Sigmoid colon (tissue), 7 donors: ENCODE results near the gene DROSHA. TPM values are rescaled to one million over a fixed set of nuclear protein-coding genes. Genes with fewer than 3 reads are reported as not detected.
A peak's percentile ranks its signal among the peaks of the same experiment; 100 is the strongest.

Experiments used
- DNase-seq: peaks from one replicate; pipeline ENCODE4 v3.0.0-alpha.2; 2019
- H3K27ac ChIP-seq, 4 donors: fragments of 200-600 bp; sonication (generic); one replicate each; pipeline ENCODE4 v1.5.1; 2016 to 2019; ENCODE audit warnings: mild to moderate bottlenecking in 1 of 4
- H3K27me3 ChIP-seq, 3 donors: fragments of 200-600 bp; sonication (generic); one replicate each; pipeline ENCODE4 v1.5.1; 2019; ENCODE audit warnings: mild to moderate bottlenecking in 1 of 3
- H3K36me3 ChIP-seq, 4 donors: fragments of 200-600 bp; sonication (generic); one replicate each; pipeline ENCODE4 v1.5.1; 2016 to 2019
- H3K4me1 ChIP-seq, 4 donors: fragments of 200-600 bp; sonication (generic); one replicate each; pipeline ENCODE4 v1.5.1; 2017 to 2019
- H3K4me3 ChIP-seq, 4 donors: fragments of 200-600 bp; sonication (generic); one replicate each; pipeline ENCODE4 v1.5.1; 2017 to 2019; ENCODE audit warnings: mild to moderate bottlenecking in 2 of 4, moderate library complexity in 1 of 4
- H3K9me3 ChIP-seq, 4 donors: fragments of 200-600 bp in 3 of 4; sonication (generic) in 3 of 4; one replicate each; pipeline versions ENCODE4 v1.5.1 to v1.6.1; 2013 to 2019
- CTCF ChIP-seq, 4 experiments: fragments of 450-650 bp in 3 of 4; fragments of 200-600 bp in 1 of 4; IDR thresholded peaks; one replicate each; pipeline ENCODE4 v1.5.1; 2016 to 2019; ENCODE audit warnings: antibody characterized with exemption in 4 of 4, mild to moderate bottlenecking in 3 of 4, moderate library complexity in 2 of 4
- EP300 ChIP-seq, 4 donors: sonication (generic); formaldehyde crosslinking; IDR thresholded peaks; one replicate each; pipeline ENCODE4 v1.6.1; 2017; ENCODE audit warnings: antibody characterized with exemption in 4 of 4
- POLR2A ChIP-seq, 2 donors: fragments of 450-650 bp; IDR thresholded peaks; one replicate each; pipeline ENCODE4 v1.6.1; 2016; ENCODE audit warnings: antibody characterized with exemption in 2 of 2, mild to moderate bottlenecking in 2 of 2, moderate library complexity in 2 of 2
- POLR2AphosphoS5 ChIP-seq, 4 donors: sonication (generic); formaldehyde crosslinking; IDR thresholded peaks; one replicate each; pipeline ENCODE4 v1.6.1; 2017; ENCODE audit warnings: antibody characterized with exemption in 4 of 4
- WGBS, 2 donors: extraction: QIAGEN DNeasy Blood & Tissue Kit; methylation state at CpG; one replicate each; pipeline ENCODE4 v1.1.7; 2013; 5-methylcytosine and 5-hydroxymethylcytosine counted together
- intact Hi-C: fragments of 100-400 bp; cut with DNase I; formaldehyde crosslinking; loops from one replicate; pipeline ENCODE4 v1.15.1; 2023
- polyA plus RNA-seq, 3 donors: library from polyadenylated mRNA; stranded (reverse); fragments of 200-250 nt; gene quantifications; one replicate each; pipeline ENCODE4 v1.2.3, GENCODE V29; 2013
- total RNA-seq, 4 donors: library from RNA; depleted of rRNA; stranded (reverse); fragments of >200 nt; gene quantifications; one replicate each; pipeline ENCODE4 v1.1.0, GENCODE V29; 2016
- donor health status: healthy with polysubstance abuse.
- donor health status: Bipolar disorder and iron deficiency.
- donor health status: healthy.

Gene DROSHA
- total and polyA plus RNA-seq, 7 donors: 17.3 to 57.6 (median 28.6) TPM

GRCh38 chr5:31477516-31477915, 54.4 kb downstream of the DROSHA start:
- Histone ChIP-seq H3K4me1 (peaks cover 0 to 21% (median 15%) of the 10 kb centered on the region in 4 donors), H3K36me3 (peaks cover 0 to 28% (median 7%) of the 10 kb centered on the region in 4 donors), H3K27me3 (no peaks in the 10 kb centered on the region), H3K4me3 (no peak overlapping the region), H3K9me3 (no peaks in the 10 kb centered on the region), H3K27ac (peak overlapping the region in 1 of 4 donors; percentile 35)
- TF ChIP-seq POLR2AphosphoS5 (IDR thresholded peaks at IDR 0.05) (no peak), CTCF (IDR thresholded peaks at IDR 0.05) (no peak), POLR2A (IDR thresholded peaks at IDR 0.05) (no peak), EP300 (IDR thresholded peaks at IDR 0.05) (no peak)
- WGBS, 2 donors: 91 to 92% methylated on average over 2 of the region's 2 CpGs
- intact Hi-C loops: no loop called here
- DNase-seq: no peak

- Histone ChIP-seq H3K27me3 (no peaks in the 10 kb centered on the region), H3K9me3 (no peaks in the 10 kb centered on the region), H3K4me1 (peaks cover 0 to 25% (median 15%) of the 10 kb centered on the region in 4 donors), H3K27ac (peak overlapping the region in 1 of 4 donors; percentile 35), H3K4me3 (no peak overlapping the region), H3K36me3 (peaks cover 0 to 20% (median 4%) of the 10 kb centered on the region in 4 donors)
- intact Hi-C loops: no loop called here
- TF ChIP-seq CTCF (IDR thresholded peaks at IDR 0.05) (no peak), EP300 (IDR thresholded peaks at IDR 0.05) (no peak), POLR2AphosphoS5 (IDR thresholded peaks at IDR 0.05) (peak in 3 of 4 donors; percentile 35 to 72 (median 54))
- WGBS, 2 donors: 78 to 85% methylated on average over 4 of the region's 4 CpGs
- DNase-seq: no peak
Observed at GRCh38 chr5:31476738-31477141, 55.2 kb downstream of the DROSHA start.

GRCh38 chr5:31471916-31472315, 60.0 kb downstream of the DROSHA start:
- no peak for TF ChIP-seq POLR2A (IDR thresholded peaks at IDR 0.05)
- no peak for TF ChIP-seq EP300 (IDR thresholded peaks at IDR 0.05)
- no peak for TF ChIP-seq POLR2AphosphoS5 (IDR thresholded peaks at IDR 0.05)
- TF ChIP-seq CTCF (IDR thresholded peaks at IDR 0.05): no peak
- no peak for DNase-seq
- no peaks in the 10 kb centered on the region for H3K27me3 ChIP-seq
- H3K36me3 ChIP-seq: peaks cover 0 to 22% (median 2%) of the 10 kb centered on the region in 4 donors
- no peaks in the 10 kb centered on the region for H3K9me3 ChIP-seq
- intact Hi-C loops: no loop called here
- peaks cover 0 to 17% (median 8%) of the 10 kb centered on the region in 4 donors for H3K4me1 ChIP-seq
- 95 to 98% methylated on average over 1 of the region's 1 CpG for WGBS, 2 donors
- no peak overlapping the region for H3K27ac ChIP-seq
- no peak overlapping the region for H3K4me3 ChIP-seq

- 86% methylated on average over 2 of the region's 2 CpGs for WGBS, 2 donors
- TF ChIP-seq CTCF (IDR thresholded peaks at IDR 0.05) (no peak), EP300 (IDR thresholded peaks at IDR 0.05) (no peak), POLR2A (IDR thresholded peaks at IDR 0.05) (no peak), POLR2AphosphoS5 (IDR thresholded peaks at IDR 0.05) (no peak)
- peaks cover 0 to 30% (median 6%) of the 10 kb centered on the region in 4 donors for H3K36me3 ChIP-seq
Observed at GRCh38 chr5:31471040-31471439, 60.9 kb downstream of the DROSHA start.

GRCh38 chr5:31470608-31471007, 61.3 kb downstream of the DROSHA start:
- peaks cover 0 to 8% (median 0%) of the 10 kb centered on the region in 4 donors for H3K4me1 ChIP-seq
- intact Hi-C loops: no loop called here
- peak; percentile 74 for DNase-seq
- peaks cover 0 to 31% (median 11%) of the 10 kb centered on the region in 4 donors for H3K36me3 ChIP-seq
- H3K27ac ChIP-seq: no peak overlapping the region
- H3K9me3 ChIP-seq: no peaks in the 10 kb centered on the region
- no peak overlapping the region for H3K4me3 ChIP-seq
- TF ChIP-seq EP300 (IDR thresholded peaks at IDR 0.05): no peak
- no peak for TF ChIP-seq CTCF (IDR thresholded peaks at IDR 0.05)
- TF ChIP-seq POLR2AphosphoS5 (IDR thresholded peaks at IDR 0.05): no peak
- no peak for TF ChIP-seq POLR2A (IDR thresholded peaks at IDR 0.05)
- WGBS, 2 donors: 64 to 71% methylated on average over 5 of the region's 5 CpGs
- H3K27me3 ChIP-seq: no peaks in the 10 kb centered on the region

More at GRCh38 chr5:31471040-31471439, 60.9 kb downstream of the DROSHA start:
- intact Hi-C loops: no loop called here
- Histone ChIP-seq H3K9me3 (no peaks in the 10 kb centered on the region), H3K27ac (no peak overlapping the region), H3K4me3 (no peak overlapping the region), H3K4me1 (peaks cover 0 to 8% (median 0%) of the 10 kb centered on the region in 4 donors), H3K27me3 (no peaks in the 10 kb centered on the region)
- no peak for DNase-seq
